ENCODE measurements around the gene DHRS11. TPM values are rescaled to one million over a fixed set of nuclear protein-coding genes. Genes with fewer than 3 reads are reported as not detected.

The DHRS11 gene
- total RNA-seq, 2 experiments from 2014 or later, result 8.6 to 9.2 TPM

DNA sequence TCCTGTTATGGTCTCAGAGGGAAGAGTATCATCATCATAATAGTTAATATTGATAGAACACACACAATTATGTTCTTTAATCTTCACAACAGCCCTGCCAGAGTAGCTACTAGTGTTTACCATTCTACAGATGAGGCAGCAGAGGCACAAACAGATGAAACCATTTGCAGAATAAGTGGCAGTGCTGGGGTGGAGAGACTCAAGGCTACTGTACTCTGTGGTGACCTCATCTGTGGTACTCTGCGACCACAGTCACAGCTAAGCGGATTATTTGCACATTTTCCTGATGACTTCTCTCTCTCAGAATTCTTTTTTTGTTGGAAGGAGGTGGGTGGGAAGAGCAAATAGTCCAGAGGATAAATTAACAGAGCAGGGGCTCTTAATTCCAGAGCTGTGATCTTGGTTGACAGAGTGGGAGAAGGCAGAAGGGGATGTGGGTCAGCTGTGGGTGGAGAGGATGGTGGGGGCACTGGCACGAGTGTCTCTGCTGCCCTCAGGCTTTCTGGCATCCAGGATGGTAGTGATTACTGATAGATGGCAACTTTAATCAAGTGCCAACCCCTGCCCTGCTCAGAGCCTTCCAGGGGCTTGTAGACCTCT is 51.5 kb downstream of the DHRS11 start:
- DNase-seq (no peak), ATAC-seq (no peak)
- Mint-ChIP-seq H3K9me3 (no peaks in the 10 kb centered on the region), H3K4me3 (no peak overlapping the region), H3K36me3 (ENCODE audit: low read depth) (no peaks in the 10 kb centered on the region), H3K27ac (no peak overlapping the region), H3K4me1 (ENCODE audit: low read depth) (peaks cover 10% of the 10 kb centered on the region), H3K27me3 (peaks cover 60% of the 10 kb centered on the region)
- intact Hi-C loops (cut with micrococcal nuclease), result no loop called here
- no peak for TF ChIP-seq CTCF (IDR thresholded peaks at IDR 0.05)
- CTCF ChIA-PET, result interaction anchor here (1.2 kb wide), 2 partner anchors 12 to 404 kb away, joined by 3 to 4 read pairs; no protein-coding TSS in a partner anchor
- POLR2A ChIA-PET, result no interaction called here

DNA sequence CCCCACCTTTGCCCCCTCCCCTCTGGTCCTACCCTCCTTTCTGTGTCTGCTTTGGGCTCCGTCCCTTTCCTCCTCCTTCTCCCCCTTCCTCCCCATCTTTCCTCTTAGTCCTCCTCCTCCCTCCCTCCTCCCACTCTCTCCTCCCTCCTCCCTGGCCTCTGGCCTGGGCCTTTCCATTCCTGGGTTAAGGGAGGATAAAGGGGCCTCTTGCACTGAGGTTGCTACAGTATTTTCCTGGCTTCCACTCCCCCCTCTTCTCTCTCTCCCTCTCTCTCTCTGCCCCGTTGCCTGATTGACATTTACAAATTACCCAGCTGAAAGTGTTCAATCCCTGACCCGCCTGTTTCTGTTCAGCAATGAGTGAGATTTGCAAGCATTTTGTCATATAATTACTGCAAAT is 53.7 kb downstream of the DHRS11 start:
- ChIA-PET CTCF (interaction anchor here (0.7 kb wide), 1 partner anchor 793 kb away, joined by 3 read pairs; no protein-coding TSS in a partner anchor), POLR2A (no interaction called here)
- intact Hi-C loops (cut with micrococcal nuclease), result no loop called here
- Mint-ChIP-seq H3K36me3 (ENCODE audit: low read depth) (no peaks in the 10 kb centered on the region), H3K4me1 (ENCODE audit: low read depth) (peaks cover 10% of the 10 kb centered on the region), H3K4me3 (no peak overlapping the region), H3K27me3 (peaks cover 50% of the 10 kb centered on the region), H3K9me3 (no peaks in the 10 kb centered on the region), H3K27ac (no peak overlapping the region)
- ATAC-seq, result no peak
- no peak for TF ChIP-seq CTCF (IDR thresholded peaks at IDR 0.05)
- DNase-seq, result no peak

DNA sequence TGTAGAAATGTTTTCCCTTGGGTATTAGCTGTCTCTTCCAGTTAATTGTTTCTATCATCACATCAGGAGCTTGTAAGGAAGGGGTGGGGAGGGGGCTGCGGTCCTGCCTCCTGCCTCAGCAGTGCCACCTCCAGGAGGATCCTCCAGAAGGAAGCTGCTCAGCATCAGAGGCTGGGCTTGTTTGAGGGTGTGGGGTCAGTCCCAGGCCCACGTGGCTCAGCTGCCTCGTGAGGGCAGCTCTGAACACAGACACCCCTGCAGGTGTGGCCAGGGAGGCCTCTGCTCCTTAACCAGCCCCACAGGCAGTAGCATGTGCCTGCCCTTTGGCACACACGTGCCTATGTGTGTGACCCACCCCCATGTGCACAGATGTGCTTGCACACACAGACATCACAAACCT is 56.0 kb downstream of the DHRS11 start:
- intact Hi-C loops (cut with micrococcal nuclease), result no loop called here
- Mint-ChIP-seq H3K27me3 (peaks cover 32% of the 10 kb centered on the region), H3K36me3 (ENCODE audit: low read depth) (no peaks in the 10 kb centered on the region), H3K27ac (no peak overlapping the region), H3K4me3 (no peak overlapping the region), H3K4me1 (ENCODE audit: low read depth) (peaks cover 3% of the 10 kb centered on the region), H3K9me3 (no peaks in the 10 kb centered on the region)
- no peak for TF ChIP-seq CTCF (IDR thresholded peaks at IDR 0.05)
- DNase-seq (no peak), ATAC-seq (no peak)
- ChIA-PET CTCF (interaction anchor here (1.7 kb wide), 1 partner anchor 22 kb away, joined by 4 read pairs; no protein-coding TSS in a partner anchor), POLR2A (no interaction called here)

DNA sequence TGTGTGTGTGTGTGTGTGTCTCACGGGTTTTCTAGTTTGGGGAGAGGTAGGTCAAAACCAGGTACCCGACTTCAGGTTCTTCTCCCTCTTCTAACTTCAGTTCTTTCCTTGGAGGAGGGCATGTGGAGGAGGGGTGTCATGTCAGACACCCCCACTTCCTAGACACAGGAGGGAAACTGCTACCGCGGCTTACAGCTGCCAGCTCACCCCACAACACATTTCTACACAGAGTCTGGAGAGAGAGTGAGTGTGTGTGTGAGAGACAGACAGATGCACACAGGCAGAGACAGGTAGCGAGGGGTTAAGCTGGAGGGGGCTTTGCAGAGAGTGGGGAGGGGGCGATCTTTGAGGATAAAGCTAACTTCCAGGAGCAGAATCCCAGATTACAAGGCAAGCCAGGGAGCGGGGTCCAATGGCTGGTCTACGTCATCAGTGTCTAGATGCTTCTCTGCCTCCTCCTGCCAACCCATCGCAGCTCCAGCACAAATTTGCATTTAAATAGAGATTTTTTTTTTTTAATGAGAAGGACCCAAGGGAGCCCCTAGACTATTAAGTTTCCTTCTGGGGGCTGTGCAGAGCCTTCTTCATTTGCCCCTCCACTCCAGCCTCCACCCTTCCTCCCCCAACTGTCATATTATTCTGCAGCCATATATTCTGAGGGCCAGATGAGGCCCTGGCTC is 58.6 kb downstream of the DHRS11 start:
- no peak for ATAC-seq
- intact Hi-C loops (cut with micrococcal nuclease), result no loop called here

More for the DNA sequence above, 58.6 kb downstream of the DHRS11 start:
- CTCF ChIA-PET, result no interaction called here
- POLR2A ChIA-PET, result no interaction called here
- no peak for TF ChIP-seq CTCF (IDR thresholded peaks at IDR 0.05)
- DNase-seq, result no peak
- H3K9me3 Mint-ChIP-seq, result no peaks in the 10 kb centered on the region
- no peaks in the 10 kb centered on the region for H3K36me3 Mint-ChIP-seq (ENCODE audit: low read depth)
- H3K4me1 Mint-ChIP-seq (ENCODE audit: low read depth), result no peaks in the 10 kb centered on the region
- peaks cover 14% of the 10 kb centered on the region for H3K27me3 Mint-ChIP-seq
- no peak overlapping the region for H3K27ac Mint-ChIP-seq
- no peak overlapping the region for H3K4me3 Mint-ChIP-seq

Other genes starting within 250 kb of the DHRS11 start
- gene TBC1D3H, start 203.4 kb upstream of the DHRS11 start, total RNA-seq, result not detected
- 10 to 100 TPM; 46.5 to 50.5 TPM for gene ZNHIT3, start 105.2 kb upstream of the DHRS11 start, total RNA-seq
- 100 to 1,000 TPM; 106 to 114 TPM for gene MYO19, start 57.0 kb upstream of the DHRS11 start, total RNA-seq
- gene PIGW, start 56.9 kb upstream of the DHRS11 start, total RNA-seq, result 10 to 100 TPM; 11.0 to 11.9 TPM
- gene GGNBP2, start 47.0 kb upstream of the DHRS11 start, total RNA-seq, result 10 to 100 TPM; 82.9 to 87.4 TPM
- gene MRM1, start 9.7 kb downstream of the DHRS11 start, total RNA-seq, result 10 to 100 TPM; 24.5 to 27.4 TPM